GM18499 (cell line): ENCODE results near the gene CYP46A1.
A peak's percentile ranks its signal among the peaks of the same experiment; 100 is the strongest.

Source experiments
- ATAC-seq: cut with Tn5 transposase; IDR thresholded peaks from one replicate; pipeline ENCODE4 v1.9.1; 2021; ENCODE audit warnings: moderate number of reproducible peaks; ENCODE audit not compliant: insufficient read depth, unreplicated experiment

CYP46A1 gene

GRCh38 chr14:99672506-99673304, 11.4 kb upstream of the CYP46A1 start:
- ATAC-seq = no peak

GRCh38 chr14:99673305-99674063, 10.6 kb upstream of the CYP46A1 start:
- no peak for ATAC-seq

GRCh38 chr14:99674064-99674650, 9.9 kb upstream of the CYP46A1 start:
- ATAC-seq = no peak

GRCh38 chr14:99674776-99675381, 9.2 kb upstream of the CYP46A1 start:
- no peak for ATAC-seq

GRCh38 chr14:99675382-99675835, 8.7 kb upstream of the CYP46A1 start:
- ATAC-seq = no peak

- ATAC-seq = no peak
Observed at GRCh38 chr14:99675951-99676350, 8.1 kb upstream of the CYP46A1 start.

- ATAC-seq = no peak
Observed at GRCh38 chr14:99676657-99677056, 7.4 kb upstream of the CYP46A1 start.

- no peak for ATAC-seq
Observed at GRCh38 chr14:99677231-99678140, 6.6 kb upstream of the CYP46A1 start.

GRCh38 chr14:99678198-99678597, 5.9 kb upstream of the CYP46A1 start:
- ATAC-seq = no peak

- ATAC-seq = no peak
Observed at GRCh38 chr14:99679111-99679510, 5.0 kb upstream of the CYP46A1 start.

GRCh38 chr14:99679543-99679942, 4.6 kb upstream of the CYP46A1 start:
- ATAC-seq = no peak

GRCh38 chr14:99679996-99680395, 4.1 kb upstream of the CYP46A1 start:
- no peak for ATAC-seq

GRCh38 chr14:99681101-99681831, 2.8 kb upstream of the CYP46A1 start:
- no peak for ATAC-seq

GRCh38 chr14:99681832-99682148, 2.3 kb upstream of the CYP46A1 start:
- no peak for ATAC-seq

- ATAC-seq = peak; percentile 30
Observed at GRCh38 chr14:99682809-99683618, 1.1 kb upstream of the CYP46A1 start.

- peak; percentile 15 for ATAC-seq
Observed at GRCh38 chr14:99684410-99684934, 374 bp downstream of the CYP46A1 start.

- no peak for ATAC-seq
Observed at GRCh38 chr14:99685151-99685591, 1.1 kb downstream of the CYP46A1 start.

- no peak for ATAC-seq
Observed at GRCh38 chr14:99685596-99685995, 1.5 kb downstream of the CYP46A1 start.
